Stimulated activated CD8-positive, alpha-beta memory T cell treated with anti-CD3 and anti-CD28 coated beads, Interleukin-2, amount 100 ng/mL, for 48 hours (primary cell): ENCODE measurements around the gene CHST10.
A peak's percentile ranks its signal among the peaks of the same experiment; 100 is the strongest.
"Not testable (repeated sequence)": the region's sequence is repeated elsewhere in the genome, so short reads cannot be mapped to it uniquely, and the experiment has no call there.

Source experiments
- DNase-seq, 2 donors: peaks; one replicate each; pipeline ENCODE4 v3.0.0-alpha.2; 2020; ENCODE audit warnings: low read depth in 2 of 2

CHST10 gene

DNA sequence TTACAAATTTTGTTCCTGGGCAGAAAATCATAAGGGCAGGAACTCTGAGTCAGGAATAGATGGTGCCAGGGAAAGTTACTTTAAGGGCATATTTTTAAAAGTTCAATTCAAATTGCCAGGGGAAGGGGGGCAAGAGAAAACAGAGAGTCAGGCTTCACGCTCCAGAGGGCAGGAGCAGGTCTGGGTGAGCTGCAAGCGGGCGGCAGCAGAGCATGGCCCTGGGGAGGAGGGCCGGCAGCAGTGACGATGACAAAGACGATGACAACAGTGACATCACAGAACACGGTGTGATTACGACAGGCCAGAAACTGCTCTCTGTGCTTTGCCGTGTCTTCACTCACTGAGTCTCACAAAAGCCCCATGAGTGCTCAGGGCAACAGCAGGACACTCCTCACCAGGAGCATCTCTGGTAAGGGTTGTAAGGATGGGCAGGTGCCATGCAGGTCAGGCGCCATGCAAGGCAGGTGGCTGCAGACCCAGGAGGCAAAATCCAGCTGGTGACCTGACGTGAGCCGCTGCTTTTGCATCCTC lies 23.3 kb downstream of the CHST10 start:
- DNase-seq, result no peak

DNA sequence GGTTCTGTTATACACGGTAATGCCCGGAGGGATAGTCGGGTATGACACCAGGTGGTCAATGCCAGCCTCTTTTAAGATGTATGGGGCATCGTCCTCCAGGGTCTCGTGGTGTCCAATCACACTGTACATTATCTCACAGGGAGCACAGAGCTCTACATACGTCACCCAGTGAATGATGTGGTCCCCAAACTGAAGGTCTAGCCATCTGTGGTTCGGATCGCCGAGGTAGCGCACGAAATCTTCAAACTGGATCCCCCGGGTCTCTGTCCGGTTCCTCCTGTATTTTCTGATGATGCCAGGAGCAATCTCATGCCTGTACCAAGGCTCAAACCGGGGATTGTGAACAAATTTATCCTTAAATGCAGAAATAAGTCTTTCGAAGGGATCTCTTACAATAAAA lies 24.1 kb downstream of the CHST10 start:
- DNase-seq, result no peak

DNA sequence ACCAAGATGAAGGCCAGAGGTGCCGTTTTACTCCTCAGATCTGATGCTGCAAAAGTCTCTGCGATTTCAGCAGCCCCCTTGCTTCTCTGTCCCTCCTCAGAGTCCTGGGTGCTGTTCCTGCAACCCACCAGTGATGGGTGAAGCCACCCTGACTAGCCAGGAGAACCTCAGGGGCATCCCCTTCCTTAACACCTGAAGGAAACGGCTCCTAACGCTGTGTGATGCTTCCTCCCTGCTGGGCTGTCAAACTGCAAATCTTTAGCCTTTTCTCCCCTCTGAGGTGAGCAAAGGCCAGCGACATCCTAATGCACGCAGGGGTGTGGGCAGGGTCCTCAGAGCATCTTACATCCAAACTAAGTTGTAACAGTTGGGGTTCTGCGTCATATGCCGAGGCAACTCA lies 24.8 kb downstream of the CHST10 start:
- DNase-seq, result no peak

DNA sequence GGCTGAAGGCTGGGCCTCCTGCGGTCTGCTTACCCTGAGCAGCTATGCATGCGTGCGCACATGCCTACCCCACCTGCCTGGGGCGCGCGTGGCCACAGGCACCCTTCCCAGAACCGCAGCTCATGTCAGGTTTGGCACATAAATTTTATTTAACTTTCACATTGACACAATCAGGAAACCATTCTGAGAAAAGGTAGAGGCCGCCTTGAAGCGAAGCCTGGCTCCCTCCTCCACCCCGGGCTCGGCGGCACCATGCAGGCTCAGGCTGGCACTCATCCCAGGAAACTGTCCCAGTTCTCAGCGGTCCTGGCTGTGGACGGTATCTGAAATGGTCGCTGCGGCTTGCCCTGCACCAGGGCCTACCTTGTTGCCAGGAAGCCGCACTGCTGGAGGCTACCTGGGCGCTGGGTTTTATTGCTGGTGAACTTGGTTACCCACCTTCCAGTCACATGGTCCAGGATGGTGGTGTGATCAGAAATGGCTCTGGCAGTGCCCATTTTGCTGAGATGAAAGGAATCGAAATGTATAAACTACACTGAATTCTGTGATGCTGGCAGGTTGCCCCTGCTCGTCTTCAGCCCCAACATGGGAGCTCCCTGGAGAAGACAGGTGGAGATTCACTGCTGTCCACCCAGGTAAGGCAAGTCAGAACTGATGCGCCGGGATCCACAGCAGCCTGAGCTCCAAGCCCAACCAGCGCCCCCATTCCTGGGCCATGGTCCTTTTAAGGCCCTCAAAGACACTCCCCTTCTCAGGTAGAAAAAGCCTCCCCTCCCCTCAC lies 25.5 kb downstream of the CHST10 start:
- DNase-seq, result no peak

DNA sequence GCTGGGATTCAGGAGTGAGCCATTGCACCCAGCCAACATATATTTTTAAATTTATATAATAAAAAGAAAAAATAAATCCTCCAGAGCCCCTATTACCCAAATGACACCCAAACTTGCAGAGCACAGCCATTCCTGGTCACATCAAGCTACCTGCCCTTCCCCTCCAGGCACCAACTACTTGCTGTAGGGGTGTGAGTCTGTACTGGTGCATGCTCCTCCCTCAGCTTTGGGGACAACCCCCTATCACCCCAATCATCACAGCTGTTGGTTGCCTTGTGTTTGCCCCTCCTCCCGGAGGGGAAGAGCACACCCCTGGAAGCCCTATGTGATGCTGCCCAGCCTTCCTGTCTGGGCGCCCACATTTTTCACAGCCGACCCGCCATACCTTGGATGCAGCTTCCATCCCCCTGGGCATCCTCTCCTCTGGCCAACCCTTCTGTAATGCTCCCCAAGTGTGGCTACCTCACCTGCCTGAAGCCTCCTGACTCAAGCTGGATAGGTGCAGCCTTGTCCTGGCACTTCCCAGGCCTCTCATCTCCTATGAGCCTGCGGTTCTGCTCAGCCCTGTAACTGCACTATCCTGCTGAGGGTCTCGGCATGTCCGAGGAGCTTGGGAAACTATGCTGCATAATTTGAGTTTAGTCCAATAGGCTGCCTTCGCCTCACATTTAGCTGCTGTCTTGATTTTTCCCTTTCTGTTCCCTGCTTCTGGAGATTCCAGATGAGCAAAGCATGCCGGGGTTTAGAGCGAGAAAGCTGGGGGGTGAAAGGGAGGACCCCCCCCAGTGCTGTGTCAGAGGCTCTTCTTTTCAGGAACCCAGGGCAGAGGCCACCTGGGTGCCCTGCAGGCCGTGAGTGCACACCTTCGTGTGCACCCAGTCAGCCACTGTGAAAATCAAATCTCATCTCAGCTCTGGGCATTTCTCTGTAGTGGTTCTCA lies 27.2 kb downstream of the CHST10 start:
- no peak for DNase-seq

DNA sequence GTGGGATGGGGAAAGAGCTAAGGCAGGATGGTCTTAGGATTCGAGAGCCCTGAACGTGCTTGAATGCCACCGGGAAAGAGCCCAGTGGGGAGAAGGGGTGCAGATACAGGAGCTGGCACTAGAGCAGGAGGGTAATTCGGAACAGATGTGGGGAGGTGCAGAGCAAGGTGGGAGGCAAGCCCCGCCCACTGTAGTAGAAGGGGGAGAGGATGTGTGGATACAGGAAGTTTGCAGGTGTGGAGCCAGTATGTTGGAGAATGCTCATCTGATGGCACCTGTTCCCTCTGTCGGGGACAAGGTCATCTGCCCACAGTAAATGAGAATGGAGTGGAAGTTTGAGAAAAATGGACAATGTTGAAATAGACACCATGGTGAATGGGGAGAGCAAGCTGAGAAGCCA lies 28.8 kb downstream of the CHST10 start:
- no peak for DNase-seq

DNA sequence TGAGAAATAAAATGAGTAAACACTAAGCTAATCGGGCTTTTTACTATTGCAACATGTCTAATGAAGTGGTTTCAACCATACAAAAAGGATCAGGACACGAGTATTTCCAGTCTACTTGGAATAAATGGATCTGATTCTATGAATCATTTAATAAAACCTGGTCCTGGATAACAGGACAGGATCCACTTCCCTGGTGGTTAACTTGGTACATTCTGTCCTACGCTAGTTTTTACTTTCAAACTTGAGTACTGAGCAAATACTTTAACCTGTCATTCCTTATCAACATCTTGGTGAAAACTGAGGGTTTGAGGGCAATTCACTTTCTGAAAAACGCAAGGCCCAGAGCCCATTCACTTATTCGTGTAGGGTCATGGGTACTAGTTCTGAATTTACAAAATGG lies 33.5 kb downstream of the CHST10 start:
- DNase-seq, result no peak

DNA sequence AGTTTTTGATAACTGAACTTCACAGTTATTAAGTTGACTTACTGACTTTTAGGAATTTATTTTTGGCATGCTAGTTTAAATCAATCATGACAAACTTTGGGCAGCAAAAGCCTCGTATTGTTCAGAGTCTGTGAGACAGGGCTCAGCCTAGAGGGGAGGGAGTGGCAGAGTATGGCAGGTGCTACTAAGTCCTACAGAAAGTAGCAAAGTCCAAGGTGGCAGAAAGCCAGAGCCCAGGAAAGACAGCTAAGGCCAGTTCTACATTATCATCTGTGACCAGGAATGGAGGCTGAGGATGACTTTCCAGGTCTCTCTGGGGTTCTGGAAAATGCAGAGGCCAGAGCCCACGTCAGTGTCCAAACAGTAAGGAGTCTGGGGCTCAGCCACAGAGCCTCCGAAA lies 34.2 kb downstream of the CHST10 start:
- DNase-seq, result no peak

DNA sequence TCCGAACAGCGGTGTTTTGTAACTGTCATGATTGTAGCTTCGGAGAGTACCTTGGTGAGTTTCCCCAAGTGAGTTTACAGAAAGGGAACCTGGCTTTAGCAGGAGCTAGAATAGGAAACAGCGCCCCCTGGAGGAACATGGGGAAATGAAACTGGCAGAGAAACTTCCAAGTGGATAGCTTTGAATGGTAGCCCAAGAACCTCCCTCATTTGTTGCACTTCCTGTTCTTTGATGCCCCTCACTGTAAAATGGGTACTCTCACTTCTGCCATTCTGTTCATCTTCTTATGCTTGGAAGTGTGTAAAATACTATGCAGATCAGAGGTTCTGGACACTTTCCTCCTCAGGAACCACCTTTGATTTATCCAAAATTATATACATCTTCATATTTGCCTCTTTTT lies 36.2 kb downstream of the CHST10 start:
- peak; percentile 60 to 69 for DNase-seq

DNA sequence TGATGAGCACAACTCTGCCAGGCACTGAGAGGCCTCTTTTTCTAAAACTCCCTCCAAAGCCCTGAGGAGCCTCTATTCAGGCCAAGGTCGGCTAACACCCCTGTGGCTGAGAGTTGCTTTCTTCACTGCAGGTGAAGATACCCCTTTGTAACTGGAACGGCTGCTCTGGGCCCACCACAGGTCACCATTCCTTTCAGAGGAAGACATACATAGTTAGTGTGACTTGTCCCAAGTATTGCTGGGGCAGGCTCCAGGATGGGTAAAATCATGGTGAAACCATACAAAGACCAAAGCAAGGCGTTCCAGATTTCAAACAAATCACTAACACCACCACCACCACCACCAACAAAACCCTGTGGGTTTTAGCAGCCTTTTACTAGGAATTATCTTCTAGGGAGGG lies 36.8 kb downstream of the CHST10 start:
- no peak for DNase-seq

DNA sequence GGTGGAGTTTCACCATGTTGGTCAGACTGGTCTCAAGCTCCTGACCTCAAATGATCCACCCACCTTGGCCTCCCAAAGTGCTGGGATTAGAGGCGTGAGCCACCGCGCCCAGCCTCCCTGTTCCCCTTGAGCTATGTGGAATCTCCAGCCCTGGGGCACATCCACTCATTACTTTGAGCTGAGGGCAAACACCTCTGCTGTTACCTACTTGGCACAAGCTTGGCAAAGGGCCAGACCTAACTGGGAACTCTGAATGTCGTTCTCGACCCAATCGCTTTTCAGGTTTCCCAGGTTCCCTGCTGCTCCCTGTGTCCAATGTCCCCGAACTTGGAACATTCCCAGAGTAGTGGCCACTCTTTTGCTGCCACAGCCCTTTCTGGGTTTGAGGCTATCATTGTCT lies 40.6 kb downstream of the CHST10 start:
- no peak for DNase-seq

DNA sequence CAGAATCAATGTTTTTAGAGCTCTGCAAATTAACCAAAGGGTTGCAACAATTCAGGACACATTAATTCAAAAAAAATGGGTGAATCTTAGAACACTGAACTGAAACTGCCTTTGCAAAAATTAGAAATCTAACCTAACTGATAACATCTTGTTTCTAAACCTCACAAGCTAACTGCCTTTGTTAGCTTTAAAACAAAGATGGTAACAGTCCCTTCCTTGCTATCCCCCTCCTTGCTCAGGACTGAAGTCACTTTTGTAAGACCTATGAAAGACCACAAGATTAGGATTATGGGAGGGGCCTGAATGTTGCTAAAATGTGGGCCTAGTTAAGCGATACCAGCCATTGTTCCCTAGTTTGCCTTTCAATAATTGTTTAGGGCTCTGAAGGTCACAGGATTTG lies 50.3 kb downstream of the CHST10 start:
- DNase-seq, result no peak

DNA sequence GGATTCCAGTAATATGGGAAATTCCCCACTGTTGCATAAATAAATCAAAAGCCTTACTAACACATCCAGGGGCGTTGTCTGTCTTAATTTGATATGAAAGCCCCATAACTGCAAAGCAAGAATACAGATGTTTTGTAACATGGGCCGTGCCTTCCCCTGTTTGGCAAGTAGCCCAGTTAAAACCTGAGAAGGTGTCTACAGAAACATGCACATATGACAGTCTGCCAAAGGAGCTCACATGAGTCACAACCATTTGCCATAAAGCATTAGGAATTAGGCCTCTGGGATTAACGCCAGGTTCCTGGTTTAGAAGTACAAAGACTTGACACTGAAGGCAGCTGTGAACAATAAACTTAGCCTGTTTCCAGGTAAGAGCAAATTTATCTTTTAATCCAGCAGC lies 52.0 kb downstream of the CHST10 start:
- no peak for DNase-seq

DNA sequence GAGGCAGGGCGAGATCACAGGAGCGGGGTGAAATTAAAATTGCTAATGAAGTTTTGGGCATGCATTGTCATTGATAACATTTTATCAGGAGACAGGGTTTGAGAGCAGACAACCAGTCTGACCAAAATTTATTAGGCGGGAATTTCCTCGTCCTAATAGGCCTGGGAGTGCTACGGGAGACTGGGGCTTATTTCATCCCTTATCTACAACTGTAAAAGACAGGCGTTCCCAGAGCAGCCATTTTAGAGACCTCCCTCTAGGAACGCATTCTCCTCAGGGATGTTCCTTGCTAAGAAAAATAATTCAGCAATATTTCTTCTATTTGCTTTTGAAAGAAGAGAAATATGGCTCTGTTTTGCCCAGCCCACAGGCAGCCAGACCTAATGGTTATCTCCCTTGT lies 55.2 kb downstream of the CHST10 start:
- not testable (repeated sequence) for DNase-seq

DNA sequence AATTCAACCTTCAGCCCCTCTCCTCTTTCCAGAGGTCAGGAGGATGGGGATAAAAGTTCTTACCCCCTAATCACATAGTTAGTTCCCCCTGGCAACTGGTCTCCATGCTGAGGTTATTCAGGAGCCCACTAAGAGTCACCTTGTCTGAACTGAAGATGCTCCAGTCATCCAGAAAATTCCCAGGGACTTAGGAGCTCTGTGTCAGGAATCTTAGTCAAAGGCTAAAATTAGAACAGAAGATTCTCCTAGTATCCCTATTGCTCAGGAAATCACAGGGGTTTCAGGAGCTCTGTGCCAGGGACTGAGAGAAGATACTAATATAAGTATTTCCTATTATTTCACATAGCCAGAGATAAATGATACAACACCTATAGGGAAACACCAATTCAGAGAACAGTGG lies 57.9 kb downstream of the CHST10 start:
- no peak for DNase-seq

DNA sequence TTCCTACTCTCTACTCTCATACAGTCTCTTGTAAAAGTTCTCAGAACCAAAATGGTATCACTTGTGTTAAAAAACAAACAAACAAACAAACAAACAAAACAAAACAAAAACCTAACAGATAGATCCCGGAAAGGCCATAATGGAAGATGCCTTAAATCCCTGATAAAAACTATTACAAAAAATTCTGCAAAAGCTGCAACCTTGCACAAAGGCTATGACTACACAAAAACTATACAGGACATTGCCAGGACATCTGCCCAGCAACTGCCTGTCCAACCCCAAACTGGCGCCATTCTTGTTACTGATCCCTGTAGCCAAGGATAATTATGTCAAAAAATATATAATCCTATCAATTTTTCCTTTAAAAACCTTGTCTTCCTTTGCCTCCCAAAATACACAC lies 58.9 kb downstream of the CHST10 start:
- no peak for DNase-seq

DNA sequence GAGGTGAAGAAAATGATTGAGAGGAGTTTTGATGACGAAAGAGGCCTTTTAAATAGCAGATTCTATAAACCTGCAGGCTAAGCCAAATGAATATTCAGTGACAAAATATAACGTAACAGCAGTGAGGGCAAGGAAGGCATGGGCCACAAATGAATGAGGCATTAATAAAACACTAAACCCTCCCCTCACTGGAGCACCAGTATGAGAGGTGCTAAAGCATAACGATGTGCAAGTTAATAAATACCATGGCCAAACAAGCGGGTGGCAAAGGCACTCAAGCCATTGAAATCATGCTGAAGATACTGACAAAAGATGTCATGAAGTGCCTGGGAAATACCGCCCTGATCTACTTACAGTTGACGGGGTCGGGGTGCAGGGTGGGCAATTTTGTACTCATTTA lies 64.9 kb downstream of the CHST10 start:
- DNase-seq, result no peak

DNA sequence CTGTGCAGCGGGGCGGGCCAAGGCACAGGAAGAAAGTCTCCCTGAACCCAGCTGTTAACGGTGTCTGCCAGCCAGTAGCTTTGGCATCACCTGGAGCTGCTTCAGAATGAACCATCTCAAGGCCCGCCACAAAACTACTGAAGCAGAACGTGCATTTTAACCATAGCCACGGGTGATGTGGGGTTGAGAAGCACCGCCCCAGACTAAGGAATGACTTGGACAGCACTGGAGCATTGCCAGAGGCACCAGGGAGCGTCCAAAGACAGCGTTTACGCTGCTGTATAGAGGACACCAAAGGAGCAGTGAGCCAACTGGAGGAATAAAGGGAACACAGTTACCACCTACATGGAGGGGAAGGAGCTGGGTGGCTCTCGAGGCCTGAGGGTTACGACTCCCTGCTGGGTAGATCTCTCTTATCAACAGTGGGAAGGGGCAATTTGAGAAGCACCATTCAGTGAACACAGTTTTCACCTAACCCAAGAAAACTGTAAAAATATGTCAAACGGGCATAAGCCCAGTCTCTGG lies 66.7 kb downstream of the CHST10 start:
- no peak for DNase-seq

DNA sequence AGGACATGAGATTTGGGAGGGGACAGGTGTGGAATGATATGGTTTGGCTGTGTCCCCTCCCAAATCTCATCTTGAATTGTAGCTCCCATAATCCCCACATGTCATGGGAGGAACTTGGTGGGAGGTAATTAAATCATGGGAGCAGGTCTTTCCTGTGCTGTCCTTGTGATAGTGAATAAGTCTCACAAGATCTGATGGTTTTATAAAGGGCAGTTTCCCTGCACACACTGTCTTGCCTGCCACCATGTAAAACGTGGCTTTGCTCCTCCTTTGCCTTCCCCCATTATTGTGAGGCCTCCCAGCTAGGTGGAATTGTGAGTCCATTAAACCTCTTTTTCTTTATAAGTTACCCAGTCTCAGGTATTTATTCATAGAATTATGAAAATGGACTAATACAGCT lies 72.3 kb downstream of the CHST10 start:
- DNase-seq, result not testable (repeated sequence)

DNA sequence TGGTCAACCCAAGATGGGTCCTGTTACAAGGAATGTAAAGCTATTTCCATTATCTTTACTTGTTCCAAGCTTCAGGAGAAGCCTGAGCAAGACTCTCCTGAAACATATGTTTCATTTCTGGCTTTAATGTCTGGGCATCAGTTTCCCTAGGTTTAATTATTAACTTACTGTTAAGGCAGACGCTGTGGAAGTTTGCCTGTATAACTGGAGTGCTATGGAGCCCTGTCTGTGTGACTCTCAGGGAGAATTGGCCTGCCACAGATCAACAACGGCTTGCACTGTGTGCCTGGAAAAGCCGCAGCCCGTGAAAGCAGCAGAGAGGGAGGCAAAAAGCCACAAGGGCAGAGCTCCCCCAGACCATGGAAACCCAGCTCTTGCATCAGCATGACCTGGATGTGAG lies 73.0 kb downstream of the CHST10 start:
- DNase-seq, result no peak

DNA sequence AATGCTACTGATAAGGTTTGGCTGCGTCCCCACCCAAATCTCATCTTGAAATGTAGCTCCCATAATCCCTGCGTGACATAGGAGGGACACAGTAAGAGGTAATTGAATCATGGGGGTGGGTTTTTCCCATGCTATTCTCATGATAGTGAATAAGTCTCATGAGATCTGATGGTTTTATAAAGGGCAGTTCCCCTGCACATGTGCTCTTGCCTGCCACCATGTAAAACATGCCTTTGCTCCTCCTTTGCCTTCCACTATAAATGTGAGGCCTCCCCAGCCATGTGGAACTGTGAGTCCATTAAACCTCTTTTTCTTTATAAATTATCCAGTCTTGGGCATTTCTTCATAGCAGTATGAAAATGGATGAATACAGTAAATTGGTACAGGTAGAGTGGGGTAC lies 75.0 kb downstream of the CHST10 start:
- DNase-seq, result not testable (repeated sequence)
